A549 (cell line): ENCODE data around the gene CCDC40. TPM values are rescaled to one million over a fixed set of nuclear protein-coding genes. Genes with fewer than 3 reads are reported as not detected.

Experiments used
- ATAC-seq, 2 experiments: fragments of 200-7000 bp in 1 of 2; fragments of >200 bp in 1 of 2; cut with Nextera tagmentation in 1 of 2; cut with Tn5 transposase in 1 of 2; 3 replicates each; pipeline versions ENCODE4 v1.8.0 to v1.9.1; 2018 to 2020; ENCODE audit warnings: mild to moderate bottlenecking in 1 of 2, moderate library complexity in 1 of 2
- CTCF ChIA-PET: fragments of 300-600 bp; sonication (Branson Sonifier 250); formaldehyde crosslinking; extraction: SDS; loops from one replicate; lab custom pipeline; 2021; ENCODE audit warnings: antibody characterized with exemption, inconsistent platforms; lab: Yijun Ruan, JAX
- POLR2A ChIA-PET: fragments of 350-600 bp; formaldehyde crosslinking; extraction: SDS; loops from one replicate; lab custom pipeline; 2021; ENCODE audit warnings: antibody characterized with exemption, inconsistent platforms; lab: Yijun Ruan, JAX
- DNase-seq, 2 experiments: peaks; one replicate each; pipeline versions ENCODE4 v3.0.0 to v3.0.0-alpha.2; 2011 to 2016; ENCODE audit warnings: low read depth in 1 of 2, low spot score in 1 of 2
- FAIRE-seq: peaks from 2 replicates; lab custom pipeline; 2011; peaks lifted over from hg19 to GRCh38; lab: Jason Lieb, UNC
- H3K27ac ChIP-seq, 2 experiments: fragments of >200 bp; sonication (Bioruptor Twin); formaldehyde crosslinking; 3 replicates each; pipeline ENCODE4 v1.5.1; 2016 to 2017
- H3K4me1 ChIP-seq: fragments of >200 bp; sonication (Bioruptor Twin); formaldehyde crosslinking; 3 replicates; pipeline ENCODE4 v1.6.1; 2016
- H3K4me2 ChIP-seq: fragments of >200 bp; sonication (Bioruptor Twin); formaldehyde crosslinking; 3 replicates; pipeline ENCODE4 v1.6.1; 2016
- H3K4me3 ChIP-seq: fragments of >200 bp; sonication (Bioruptor Twin); formaldehyde crosslinking; 3 replicates; pipeline ENCODE4 v1.5.1; 2016
- H3K9me3 ChIP-seq: fragments of >200 bp; sonication (Bioruptor Twin); formaldehyde crosslinking; 3 replicates; pipeline ENCODE4 v1.6.1; 2016
- CBX2 ChIP-seq: fragments of 200-600 bp; sonication (generic); IDR thresholded peaks from 2 replicates; pipeline ENCODE4 v1.6.1; 2016; ENCODE audit warnings: low read depth, mild to moderate bottlenecking, borderline replicate concordance
- CBX8 ChIP-seq: fragments of 200-600 bp; sonication (generic); IDR thresholded peaks from 2 replicates; pipeline ENCODE4 v1.6.1; 2016
- CEBPB ChIP-seq, 2 experiments: fragments of >200 bp in 1 of 2; sonication (Bioruptor Twin) in 1 of 2; formaldehyde crosslinking in 1 of 2; IDR thresholded peaks; 2 replicates each; pipeline ENCODE4 v1.6.1; 2012 to 2016
- CHD2 ChIP-seq: fragments of 150-350 bp; IDR thresholded peaks from 2 replicates; pipeline ENCODE4 v1.6.1; 2014; ENCODE audit warnings: low read length; ENCODE audit not compliant: partially characterized antibody
- CHD4 ChIP-seq: fragments of 200-600 bp; sonication (generic); IDR thresholded peaks from 2 replicates; pipeline ENCODE4 v1.6.1; 2016; ENCODE audit warnings: antibody characterized with exemption, mild to moderate bottlenecking, borderline replicate concordance
- CTCF ChIP-seq: fragments of >200 bp; sonication (Bioruptor Twin); formaldehyde crosslinking; IDR thresholded peaks from 3 replicates; pipeline ENCODE4 v1.5.1; 2016
- FOSL2 ChIP-seq, 2 experiments: fragments of 450-650 bp in 1 of 2; fragments of >200 bp in 1 of 2; sonication (Bioruptor Twin) in 1 of 2; formaldehyde crosslinking; IDR thresholded peaks; 2 replicates each; pipeline versions ENCODE4 v1.5.0 to v1.6.1; 2016 to 2020; ENCODE audit warnings: mild to moderate bottlenecking in 1 of 2, moderate library complexity in 1 of 2
- FOXS1 ChIP-seq: fragments of 250-450 bp; sonication (Bioruptor Pico); IDR thresholded peaks from 2 replicates; pipeline ENCODE4 v1.5.0; 2020; ENCODE audit warnings: mild to moderate bottlenecking, moderate library complexity
- HES2 ChIP-seq: fragments of >200 bp; sonication (Bioruptor Twin); formaldehyde crosslinking; IDR thresholded peaks from 2 replicates; pipeline ENCODE4 v1.6.1; 2016
- HOXA7 ChIP-seq: fragments of 250-450 bp; sonication (Bioruptor Pico); IDR thresholded peaks from 2 replicates; pipeline ENCODE4 v1.5.0; 2020; ENCODE audit warnings: mild to moderate bottlenecking, moderate library complexity
- JUN ChIP-seq, 2 experiments: fragments of >200 bp; sonication (Bioruptor Twin); formaldehyde crosslinking; IDR thresholded peaks; 2 replicates in 1 of 2; 3 replicates in 1 of 2; pipeline ENCODE4 v1.6.1; 2016 to 2017
- JUNB ChIP-seq: fragments of >200 bp; sonication (Bioruptor Twin); formaldehyde crosslinking; IDR thresholded peaks from 2 replicates; pipeline ENCODE4 v1.6.1; 2016
- MAFK ChIP-seq: fragments of 450-650 bp; IDR thresholded peaks from 2 replicates; pipeline ENCODE4 v1.6.1; 2014; ENCODE audit not compliant: partially characterized antibody
- MAZ ChIP-seq: fragments of 150-350 bp; IDR thresholded peaks from 2 replicates; pipeline ENCODE4 v1.6.1; 2014; ENCODE audit warnings: antibody characterized with exemption, low read depth, low read length, borderline replicate concordance
- POLR2AphosphoS2 ChIP-seq: conservative IDR thresholded peaks from 2 replicates; pipeline ENCODE4 v1.6.1; 2012; ENCODE audit warnings: low read length, improper control_type of control experiment, inconsistent platforms
- RAD21 ChIP-seq, 2 experiments: fragments of >200 bp in 1 of 2; sonication (Bioruptor Twin) in 1 of 2; formaldehyde crosslinking in 1 of 2; IDR thresholded peaks in 1 of 2; conservative IDR thresholded peaks in 1 of 2; 2 replicates in 1 of 2; 3 replicates in 1 of 2; pipeline ENCODE4 v1.6.1; 2012 to 2018; ENCODE audit warnings: inconsistent platforms in 1 of 2
- REST ChIP-seq: fragments of 200-600 bp; sonication (generic); IDR thresholded peaks from 2 replicates; pipeline ENCODE4 v1.6.1; 2016; ENCODE audit warnings: antibody characterized with exemption, mild to moderate bottlenecking, moderate library complexity
- RNF2 ChIP-seq: fragments of 200-600 bp; sonication (generic); IDR thresholded peaks from 2 replicates; pipeline ENCODE4 v1.6.1; 2016; ENCODE audit warnings: low read depth, mild to moderate bottlenecking, antibody characterized with exemption, moderate library complexity, borderline replicate concordance
- SREBF2 ChIP-seq: fragments of 450-650 bp; IDR thresholded peaks from 2 replicates; pipeline ENCODE4 v1.6.1; 2014; ENCODE audit warnings: mild to moderate bottlenecking, moderate library complexity
- TFCP2L1 ChIP-seq: fragments of 250-450 bp; sonication (Bioruptor Pico); IDR thresholded peaks from 2 replicates; pipeline ENCODE4 v1.5.0; 2021; ENCODE audit warnings: mild to moderate bottlenecking
- USF2 ChIP-seq: fragments of 450-650 bp; IDR thresholded peaks from 2 replicates; pipeline ENCODE4 v1.6.1; 2014; ENCODE audit warnings: antibody characterized with exemption
- ZFP36 ChIP-seq: fragments of 450-650 bp; IDR thresholded peaks from 2 replicates; pipeline ENCODE4 v1.6.1; 2014; ENCODE audit warnings: borderline replicate concordance; ENCODE audit not compliant: partially characterized antibody
- WGBS: methylation state at CpG from one replicate; pipeline ENCODE4 v1.1.6; 2017; ENCODE audit errors: missing lambda C conversion rate; 5-methylcytosine and 5-hydroxymethylcytosine counted together
- polyA plus RNA-seq, 4 experiments: library from polyadenylated mRNA; depleted of rRNA in 3 of 4; stranded (reverse); fragments of >200 nt; fragmentation: RNase III in 1 of 4; extraction: RNeasy Plus Mini Kit Qiagen cat#74134 plus additional on column Dnase treatment in 1 of 4; gene quantifications; 2 replicates in 3 of 4; 3 replicates in 1 of 4; pipeline ENCODE4 v1.2.3, GENCODE V29; 2011 to 2017

Gene CCDC40
- polyA plus RNA-seq, 2 of the 4 experiments (the other 2 are of a cell fraction) = 5.9 to 11.3 TPM

GRCh38 chr17:80126449-80126715, 89.9 kb downstream of the CCDC40 start:
- Histone ChIP-seq H3K27ac (no peak overlapping the region), H3K4me1 (no peaks in the 10 kb centered on the region), H3K4me3 (no peak overlapping the region), H3K4me2 (no peak overlapping the region), H3K9me3 (no peaks in the 10 kb centered on the region)
- ATAC-seq (no peak), FAIRE-seq (no peak), DNase-seq (no peak)
- ChIA-PET POLR2A (no interaction called here), CTCF (interaction anchor here (2.0 to 6.5 kb wide), 3 partner anchors 12 to 44 kb away, joined by 7 to 60 read pairs (median 18); partner anchors contain the start of gene GAA)
- WGBS = 73% methylated on average over 3 of the region's 3 CpGs
- TF ChIP-seq REST (no peak), CTCF (no peak), USF2 (no peak), ZFP36 (no peak), FOXS1 (CRISPR knock-in tag) (no peak), JUN (IDR thresholded peaks at IDR 0.05) (no peak), JUNB (no peak), FOSL2 (IDR thresholded peaks at IDR 0.05) (no peak), FOSL2 (CRISPR knock-in tag; IDR thresholded peaks at IDR 0.05) (no peak), CHD2 (no peak), CEBPB (IDR thresholded peaks at IDR 0.05) (no peak), RNF2 (no peak), CBX2 (no peak)

- H3K9me3 ChIP-seq = no peaks in the 10 kb centered on the region
- CTCF ChIA-PET = interaction anchor here (0.5 to 6.5 kb wide), 6 partner anchors 8 to 46 kb away, joined by 3 to 60 read pairs (median 6); partner anchors contain the start of gene GAA
- no peak for ATAC-seq
- no peak overlapping the region for H3K4me3 ChIP-seq
- H3K4me2 ChIP-seq = no peak overlapping the region
- FAIRE-seq = no peak
- DNase-seq = no peak
- 31% methylated on average over 4 of the region's 4 CpGs for WGBS
- no peak for TF ChIP-seq CBX8
- POLR2A ChIA-PET = no interaction called here
- no peak overlapping the region for H3K27ac ChIP-seq
- no peaks in the 10 kb centered on the region for H3K4me1 ChIP-seq
Measured at GRCh38 chr17:80129006-80129565, 92.6 kb downstream of the CCDC40 start.

GRCh38 chr17:80130992-80131391, 94.5 kb downstream of the CCDC40 start:
- TF ChIP-seq POLR2AphosphoS2 = no peak
- TF ChIP-seq RAD21 (conservative IDR thresholded peaks at IDR 0.05 in 1 of 2, IDR thresholded peaks at IDR 0.05 in 1 of 2) = no peak
- TF ChIP-seq CHD4 = no peak
- no peak for TF ChIP-seq SREBF2
- no peak for TF ChIP-seq MAZ
- no peak for TF ChIP-seq TFCP2L1 (CRISPR knock-in tag)
- TF ChIP-seq CEBPB (IDR thresholded peaks at IDR 0.05) = no peak
- TF ChIP-seq HOXA7 (CRISPR knock-in tag) = no peak
- TF ChIP-seq RNF2 = no peak
- no peak for TF ChIP-seq JUN (IDR thresholded peaks at IDR 0.05)
- TF ChIP-seq USF2 = no peak
- no peak for TF ChIP-seq MAFK
- no peak for TF ChIP-seq HES2
- no peak overlapping the region for H3K4me2 ChIP-seq
- ATAC-seq (no peak), FAIRE-seq (no peak), DNase-seq (no peak)
- no peaks in the 10 kb centered on the region for H3K4me1 ChIP-seq
- WGBS = 85% methylated on average over 3 of the region's 3 CpGs
- no peak overlapping the region for H3K4me3 ChIP-seq
- ChIA-PET POLR2A (no interaction called here), CTCF (interaction anchor here (0.8 to 1.7 kb wide), 2 partner anchors 13 to 30 kb away, joined by 3 to 6 read pairs; partner anchors contain the start of gene GAA)
- no peak overlapping the region for H3K27ac ChIP-seq
- no peaks in the 10 kb centered on the region for H3K9me3 ChIP-seq
